Mesenchymal stem cell (in vitro differentiated cells and primary cell): Measurements from ENCODE around the gene HSPA12B.

Experiments
- DNase-seq: peaks from one replicate; pipeline ENCODE4 v3.0.0-alpha.2; 2013
- H2AFZ ChIP-seq: one replicate; pipeline ENCODE4 v1.6.1; 2013; ENCODE audit warnings: low read depth, mild to moderate bottlenecking, control low read depth, inconsistent platforms, low read length, moderate library complexity
- H2AK5ac ChIP-seq: 2 replicates; pipeline ENCODE4 v1.6.1; 2013; ENCODE audit warnings: low read length, moderate library complexity, mild to moderate bottlenecking, inconsistent platforms; ENCODE audit not compliant: severe bottlenecking
- H2BK120ac ChIP-seq: one replicate; pipeline ENCODE4 v1.6.1; 2013; ENCODE audit warnings: low read depth, mild to moderate bottlenecking, inconsistent platforms, low read length, moderate library complexity
- H2BK12ac ChIP-seq, 2 experiments: one replicate each; pipeline ENCODE4 v1.6.1; 2013; ENCODE audit warnings: inconsistent platforms in 2 of 2, low read length in 2 of 2, mild to moderate bottlenecking in 2 of 2, moderate library complexity in 2 of 2, control low read depth in 1 of 2
- H2BK15ac ChIP-seq: one replicate; pipeline ENCODE4 v1.6.1; 2013; ENCODE audit warnings: mild to moderate bottlenecking, low read depth, inconsistent platforms; ENCODE audit not compliant: poor library complexity, severe bottlenecking
- H2BK5ac ChIP-seq: 2 replicates; pipeline ENCODE4 v1.6.1; 2013; ENCODE audit warnings: low read depth, mild to moderate bottlenecking, low read length, control low read depth, inconsistent platforms; ENCODE audit not compliant: poor library complexity, severe bottlenecking
- H3K14ac ChIP-seq, 2 experiments: one replicate each; pipeline ENCODE4 v1.6.1; 2013; ENCODE audit warnings: inconsistent platforms in 2 of 2, low read length in 2 of 2, control low read depth in 1 of 2, mild to moderate bottlenecking in 1 of 2, moderate library complexity in 1 of 2
- H3K18ac ChIP-seq, 2 experiments: one replicate each; pipeline ENCODE4 v1.6.1; 2013; ENCODE audit warnings: inconsistent platforms in 2 of 2, low read length in 2 of 2, control low read depth in 1 of 2, low read depth in 1 of 2, mild to moderate bottlenecking in 1 of 2
- H3K23ac ChIP-seq, 2 experiments: one replicate each; pipeline ENCODE4 v1.6.1; 2013; ENCODE audit warnings: inconsistent platforms in 2 of 2, low read length in 2 of 2, mild to moderate bottlenecking in 2 of 2, moderate library complexity in 2 of 2, control low read depth in 1 of 2
- H3K27ac ChIP-seq: 2 replicates; pipeline ENCODE4 v1.5.1; 2013; ENCODE audit warnings: mild to moderate bottlenecking, moderate library complexity, low read length, control low read depth, inconsistent platforms; ENCODE audit not compliant: poor library complexity, severe bottlenecking
- H3K27me3 ChIP-seq, 2 experiments: 2 replicates each; pipeline versions ENCODE4 v1.6.1 to v1.7.0; 2013; ENCODE audit warnings: low read length in 2 of 2, mild to moderate bottlenecking in 2 of 2, moderate library complexity in 2 of 2, control low read depth in 1 of 2, inconsistent platforms in 1 of 2; ENCODE audit not compliant: control insufficient read depth in 1 of 2, insufficient read depth in 1 of 2
- H3K36me3 ChIP-seq, 2 experiments: 2 replicates each; pipeline versions ENCODE4 v1.6.1 to v1.7.0; 2013; ENCODE audit warnings: low read length in 2 of 2, control low read depth in 1 of 2, inconsistent platforms in 1 of 2, low read depth in 1 of 2, mild to moderate bottlenecking in 1 of 2; ENCODE audit not compliant: insufficient read depth in 2 of 2, control insufficient read depth in 1 of 2
- H3K4ac ChIP-seq, 2 experiments: one replicate each; pipeline ENCODE4 v1.6.1; 2013; ENCODE audit warnings: inconsistent platforms in 2 of 2, low read length in 2 of 2, mild to moderate bottlenecking in 2 of 2, moderate library complexity in 2 of 2, control low read depth in 1 of 2, low read depth in 1 of 2
- H3K4me1 ChIP-seq: 2 replicates; pipeline ENCODE4 v1.6.1; 2013; ENCODE audit warnings: low read depth, low read length, control low read depth; ENCODE audit not compliant: control insufficient read depth, insufficient read depth
- H3K4me2 ChIP-seq: 2 replicates; pipeline ENCODE4 v1.6.1; 2013; ENCODE audit warnings: low read length, mild to moderate bottlenecking, inconsistent platforms; ENCODE audit not compliant: poor library complexity, severe bottlenecking
- H3K4me3 ChIP-seq, 2 experiments: 2 replicates each; pipeline versions ENCODE4 v1.5.1 to v1.7.0; 2013; ENCODE audit warnings: low read length in 2 of 2, mild to moderate bottlenecking in 2 of 2, control low read depth in 1 of 2, low read depth in 1 of 2; ENCODE audit not compliant: insufficient read depth in 1 of 2
- H3K79me1 ChIP-seq: replicated peaks from 2 replicates; pipeline ENCODE4 v1.6.1; 2013; ENCODE audit warnings: mild to moderate bottlenecking, control low read depth, low read length, inconsistent platforms; ENCODE audit not compliant: poor library complexity, severe bottlenecking
- H3K9ac ChIP-seq: 2 replicates; pipeline ENCODE4 v1.7.0; 2013; ENCODE audit warnings: mild to moderate bottlenecking, low read length, moderate library complexity
- H3K9me3 ChIP-seq: 2 replicates; pipeline ENCODE4 v1.7.0; 2013; ENCODE audit warnings: mild to moderate bottlenecking, low read length; ENCODE audit not compliant: control insufficient read depth
- H4K8ac ChIP-seq: one replicate; pipeline ENCODE4 v1.6.1; 2013; ENCODE audit warnings: inconsistent platforms, mild to moderate bottlenecking, low read length, moderate library complexity
- H4K91ac ChIP-seq: one replicate; pipeline ENCODE4 v1.6.1; 2013; ENCODE audit warnings: mild to moderate bottlenecking, low read length, inconsistent platforms
- WGBS: methylation state at CpG from one replicate; pipeline ENCODE4 v1.1.7; 2013; ENCODE audit warnings: mixed read lengths; 5-methylcytosine and 5-hydroxymethylcytosine counted together

Gene HSPA12B

GRCh38 chr20:3751675-3752385 lies 19.3 kb downstream of the HSPA12B start:
- Histone ChIP-seq H2AFZ (no peak overlapping the region), H2BK5ac (no peak overlapping the region), H3K27ac (no peak overlapping the region), H3K23ac (peak overlapping the region; percentile 3 to 28), H3K9ac (no peak overlapping the region), H2BK120ac (no peak overlapping the region), H3K4me2 (peak overlapping the region; percentile 42), H4K8ac (peak overlapping the region; percentile 12), H3K4ac (no peak overlapping the region), H3K18ac (no peak overlapping the region), H3K9me3 (no peaks in the 10 kb centered on the region), H4K91ac (no peak overlapping the region), H3K27me3 (peaks cover 0 to 43% of the 10 kb centered on the region in 2 experiments), H2BK15ac (no peak overlapping the region), H3K4me3 (peak overlapping the region in 1 of 2 experiments; percentile 16), H3K36me3 (peaks cover 37 to 42% of the 10 kb centered on the region in 2 experiments), H3K79me1 (peaks cover 2% of the 10 kb centered on the region), H3K14ac (no peak overlapping the region), H3K4me1 (peaks cover 19% of the 10 kb centered on the region), H2BK12ac (no peak overlapping the region), H2AK5ac (no peak overlapping the region)
- DNase-seq, result peak; percentile 37
- 68% methylated on average over 94 of the region's 95 CpGs for WGBS

- peaks cover 0 to 38% of the 10 kb centered on the region in 2 experiments for H3K27me3 ChIP-seq
- peaks cover 2% of the 10 kb centered on the region for H3K79me1 ChIP-seq
- H3K4ac ChIP-seq, result no peak overlapping the region
- 62% methylated on average over 13 of the region's 13 CpGs for WGBS
- H2AFZ ChIP-seq, result no peak overlapping the region
- no peak overlapping the region for H3K18ac ChIP-seq
- no peak overlapping the region for H2AK5ac ChIP-seq
- H3K23ac ChIP-seq, result no peak overlapping the region
- H4K8ac ChIP-seq, result no peak overlapping the region
- H2BK15ac ChIP-seq, result no peak overlapping the region
- no peak overlapping the region for H3K9ac ChIP-seq
- H3K9me3 ChIP-seq, result no peaks in the 10 kb centered on the region
- no peak overlapping the region for H2BK120ac ChIP-seq
- H2BK5ac ChIP-seq, result no peak overlapping the region
- H3K14ac ChIP-seq, result no peak overlapping the region
- peaks cover 19% of the 10 kb centered on the region for H3K4me1 ChIP-seq
- no peak overlapping the region for H2BK12ac ChIP-seq
- no peak overlapping the region for H4K91ac ChIP-seq
- DNase-seq, result no peak
- no peak overlapping the region for H3K27ac ChIP-seq
- peak overlapping the region; percentile 42 for H3K4me2 ChIP-seq
- peaks cover 37 to 42% of the 10 kb centered on the region in 2 experiments for H3K36me3 ChIP-seq
- no peak overlapping the region for H3K4me3 ChIP-seq
Measured at GRCh38 chr20:3752386-3752759, 19.9 kb downstream of the HSPA12B start.

GRCh38 chr20:3753098-3753497 lies 20.6 kb downstream of the HSPA12B start:
- H3K4me3 ChIP-seq, result no peak overlapping the region
- no peak overlapping the region for H4K91ac ChIP-seq
- no peak overlapping the region for H3K18ac ChIP-seq
- no peak overlapping the region for H4K8ac ChIP-seq
- no peak overlapping the region for H3K4ac ChIP-seq
- no peak overlapping the region for H3K4me2 ChIP-seq
- no peak overlapping the region for H3K14ac ChIP-seq
- no peak overlapping the region for H2BK5ac ChIP-seq
- no peaks in the 10 kb centered on the region for H3K9me3 ChIP-seq
- no peak overlapping the region for H2BK120ac ChIP-seq
- H3K36me3 ChIP-seq, result peaks cover 43 to 44% of the 10 kb centered on the region in 2 experiments
- peaks cover 2% of the 10 kb centered on the region for H3K79me1 ChIP-seq
- no peak overlapping the region for H3K27ac ChIP-seq
- no peak overlapping the region for H2AK5ac ChIP-seq
- no peak overlapping the region for H3K9ac ChIP-seq
- H2AFZ ChIP-seq, result no peak overlapping the region
- H3K4me1 ChIP-seq, result peaks cover 19% of the 10 kb centered on the region
- H3K23ac ChIP-seq, result no peak overlapping the region
- WGBS, result 27% methylated on average over 4 of the region's 4 CpGs
- DNase-seq, result peak; percentile 71
- no peak overlapping the region for H2BK15ac ChIP-seq
- peaks cover 0 to 30% of the 10 kb centered on the region in 2 experiments for H3K27me3 ChIP-seq
- H2BK12ac ChIP-seq, result no peak overlapping the region

GRCh38 chr20:3753501-3754275 lies 21.2 kb downstream of the HSPA12B start:
- Histone ChIP-seq H3K9ac (no peak overlapping the region), H3K18ac (no peak overlapping the region), H3K36me3 (peaks cover 48 to 49% of the 10 kb centered on the region in 2 experiments), H4K91ac (no peak overlapping the region), H3K79me1 (peaks cover 2% of the 10 kb centered on the region), H3K4ac (no peak overlapping the region), H2BK120ac (no peak overlapping the region), H3K27me3 (peaks cover 0 to 26% of the 10 kb centered on the region in 2 experiments), H2BK5ac (no peak overlapping the region), H3K4me3 (no peak overlapping the region), H2AK5ac (no peak overlapping the region), H2BK12ac (no peak overlapping the region), H3K9me3 (no peaks in the 10 kb centered on the region), H4K8ac (no peak overlapping the region), H3K14ac (no peak overlapping the region), H3K4me2 (no peak overlapping the region), H2AFZ (no peak overlapping the region), H3K27ac (no peak overlapping the region), H3K23ac (no peak overlapping the region), H3K4me1 (peaks cover 19% of the 10 kb centered on the region), H2BK15ac (no peak overlapping the region)
- WGBS, result 92% methylated on average over 19 of the region's 26 CpGs
- no peak for DNase-seq
